ENCODE data around the gene GMIP.
"Not testable (repeated sequence)": the region's sequence is repeated elsewhere in the genome, so short reads cannot be mapped to it uniquely, and the experiment has no call there.

GMIP gene

GRCh38 chr19:19643158-19644053, at the start of gene GMIP:
TSS of gene GMIP (minus strand) at chr19:19643657. CDS start at chr19:19643529, 128 bp downstream.
- DNase-seq (ENCODE audit: low spot score) = peak; percentile 59

- DNase-seq (ENCODE audit: low spot score) = no peak
Observed at GRCh38 chr19:19691683-19692082, 48.2 kb upstream of the GMIP start.

- not testable (repeated sequence) for DNase-seq (ENCODE audit: low spot score)
Observed at GRCh38 chr19:19689023-19689422, 45.6 kb upstream of the GMIP start.

GRCh38 chr19:19687090-19687489, 43.6 kb upstream of the GMIP start:
- DNase-seq (ENCODE audit: low spot score) = no peak

GRCh38 chr19:19686580-19686979, 43.1 kb upstream of the GMIP start:
- DNase-seq (ENCODE audit: low spot score) = no peak

GRCh38 chr19:19686119-19686518, 42.7 kb upstream of the GMIP start:
- not testable (repeated sequence) for DNase-seq (ENCODE audit: low spot score)

- no peak for DNase-seq (ENCODE audit: low spot score)
Observed at GRCh38 chr19:19679176-19680073, 36.0 kb upstream of the GMIP start.

- no peak for DNase-seq (ENCODE audit: low spot score)
Observed at GRCh38 chr19:19677579-19677978, 34.1 kb upstream of the GMIP start.

GRCh38 chr19:19674315-19674714, 30.9 kb upstream of the GMIP start:
- DNase-seq (ENCODE audit: low spot score) = no peak

GRCh38 chr19:19672816-19673215, 29.4 kb upstream of the GMIP start:
- no peak for DNase-seq (ENCODE audit: low spot score)

- DNase-seq (ENCODE audit: low spot score) = peak; percentile 1
Observed at GRCh38 chr19:19670070-19670551, 26.7 kb upstream of the GMIP start.

GRCh38 chr19:19668230-19669012, 25.0 kb upstream of the GMIP start, which contains the start of gene ZNF101:
TSS of gene ZNF101 (plus strand) at chr19:19668839. CDS start at chr19:19668964, 125 bp downstream.
- peak; percentile 97 for DNase-seq (ENCODE audit: low spot score)

- not testable (repeated sequence) for DNase-seq (ENCODE audit: low spot score)
Observed at GRCh38 chr19:19665420-19665948, 22.0 kb upstream of the GMIP start.

GRCh38 chr19:19663256-19664120, 20.0 kb upstream of the GMIP start, which contains the start of gene ATP13A1:
TSS of gene ATP13A1 (minus strand) at chr19:19663676. CDS start at chr19:19663666, 10 bp downstream.
- DNase-seq (ENCODE audit: low spot score) = peak; percentile 99

- peak; percentile 1 for DNase-seq (ENCODE audit: low spot score)
Observed at GRCh38 chr19:19662871-19663255, 19.4 kb upstream of the GMIP start.

- DNase-seq (ENCODE audit: low spot score) = peak; percentile 2
Observed at GRCh38 chr19:19662344-19662743, 18.9 kb upstream of the GMIP start.

- peak; percentile 53 for DNase-seq (ENCODE audit: low spot score)
Observed at GRCh38 chr19:19661675-19662251, 18.3 kb upstream of the GMIP start.

- peak; percentile 2 for DNase-seq (ENCODE audit: low spot score)
Observed at GRCh38 chr19:19661141-19661674, 17.8 kb upstream of the GMIP start.

- no peak for DNase-seq (ENCODE audit: low spot score)
Observed at GRCh38 chr19:19659646-19660245, 16.3 kb upstream of the GMIP start.
